HepG2 (cell line): ENCODE measurements around the gene OR13J1. TPM values are rescaled to one million over a fixed set of nuclear protein-coding genes. Genes with fewer than 3 reads are reported as not detected.

ENCODE experiments used
- CEBPG ChIP-seq: IDR thresholded peaks from 2 replicates; pipeline ENCODE4 v1.6.1; 2016
- FLYWCH1 ChIP-seq: sonication (generic); formaldehyde crosslinking; IDR thresholded peaks from 2 replicates; pipeline ENCODE4 v1.8.1; 2023; ENCODE audit warnings: mild to moderate bottlenecking, missing genetic modification reagents
- GABPA ChIP-seq, 2 experiments: IDR thresholded peaks; 2 replicates each; pipeline ENCODE4 v1.6.1; 2011 to 2016; ENCODE audit warnings: low read depth in 2 of 2, low read length in 1 of 2, missing biosample characterization in 1 of 2, missing genetic modification characterization in 1 of 2
- GATAD2A ChIP-seq: IDR thresholded peaks from 2 replicates; pipeline ENCODE4 v1.6.1; 2016
- HES4 ChIP-seq: sonication (generic); formaldehyde crosslinking; IDR thresholded peaks from 2 replicates; pipeline ENCODE4 v1.9.0; 2021; ENCODE audit warnings: mild to moderate bottlenecking, missing genetic modification reagents, borderline replicate concordance
- HNF4G ChIP-seq, 2 experiments: sonication (generic) in 1 of 2; formaldehyde crosslinking in 1 of 2; IDR thresholded peaks; 2 replicates each; pipeline versions ENCODE4 v1.4.0 to v1.6.1; 2011 to 2020; ENCODE audit warnings: borderline replicate concordance in 2 of 2, low read depth in 2 of 2, mild to moderate bottlenecking in 2 of 2, low read length in 1 of 2, missing genetic modification reagents in 1 of 2, moderate library complexity in 1 of 2
- KLF6 ChIP-seq: IDR thresholded peaks from 2 replicates; pipeline ENCODE4 v1.8.0; 2016; ENCODE audit warnings: missing biosample characterization, missing genetic modification reagents
- MTA3 ChIP-seq: sonication (generic); formaldehyde crosslinking; IDR thresholded peaks from 2 replicates; pipeline ENCODE4 v1.4.0; 2020; ENCODE audit warnings: missing genetic modification reagents
- NR2C2 ChIP-seq: sonication (generic); formaldehyde crosslinking; IDR thresholded peaks from 2 replicates; pipeline ENCODE4 v1.4.0; 2020; ENCODE audit warnings: missing genetic modification reagents, mild to moderate bottlenecking, moderate library complexity, borderline replicate concordance
- PPARG ChIP-seq: conservative IDR thresholded peaks from 2 replicates; pipeline ENCODE4 v1.6.1; 2016; ENCODE audit warnings: missing biosample characterization, missing genetic modification reagents
- RAD21 ChIP-seq: fragments of 450-650 bp; formaldehyde crosslinking; IDR thresholded peaks from 2 replicates; pipeline ENCODE4 v1.5.0; 2020; ENCODE audit warnings: mild to moderate bottlenecking
- TFDP1 ChIP-seq: IDR thresholded peaks from 2 replicates; pipeline ENCODE4 v1.6.1; 2016; ENCODE audit warnings: missing compliant biosample characterization, missing genetic modification reagents, borderline replicate concordance
- TGIF2 ChIP-seq: IDR thresholded peaks from 2 replicates; pipeline ENCODE4 v1.6.1; 2016; ENCODE audit warnings: control low read depth, missing compliant biosample characterization
- ZBTB21 ChIP-seq: sonication (generic); formaldehyde crosslinking; IDR thresholded peaks from 2 replicates; pipeline ENCODE4 v1.4.0; 2020; ENCODE audit warnings: missing genetic modification reagents
- ZFX ChIP-seq: sonication (generic); formaldehyde crosslinking; IDR thresholded peaks from 2 replicates; pipeline ENCODE4 v1.4.0; 2020; ENCODE audit warnings: mild to moderate bottlenecking, low read depth, missing genetic modification reagents, moderate library complexity
- ZNF33A ChIP-seq: sonication (generic); formaldehyde crosslinking; IDR thresholded peaks from 2 replicates; pipeline ENCODE4 v1.5.1; 2020; ENCODE audit warnings: missing genetic modification reagents, mild to moderate bottlenecking, moderate library complexity, borderline replicate concordance
- ZNF713 ChIP-seq: sonication (generic); formaldehyde crosslinking; IDR thresholded peaks from 2 replicates; pipeline ENCODE4 v1.4.0; 2020; ENCODE audit warnings: mild to moderate bottlenecking, missing genetic modification reagents
- ZNF740 ChIP-seq: sonication (generic); formaldehyde crosslinking; IDR thresholded peaks from 2 replicates; pipeline ENCODE4 v1.4.0; 2020; ENCODE audit warnings: missing genetic modification reagents
- polyA plus RNA-seq, 8 experiments: library from polyadenylated mRNA; depleted of rRNA in 3 of 8; stranded (reverse) in 7 of 8; unstranded in 1 of 8; fragments of >200 nt; fragmentation: Illumina TruSeq in 4 of 8; extraction: Trizol in 4 of 8; gene quantifications; 2 replicates each; pipeline versions ENCODE4 v1.2.1 to v1.2.3, GENCODE V29; 2011 to 2016; ENCODE audit warnings: low read depth in 4 of 8, missing spikeins in 1 of 8, mixed read lengths in 1 of 8; ENCODE audit not compliant: insufficient read depth in 1 of 8
- total RNA-seq, 5 experiments: library from RNA; depleted of rRNA; stranded (reverse); fragments of >200 nt; fragmentation: Illumina TruSeq; extraction: Trizol; gene quantifications; 2 replicates each; pipeline ENCODE4 v1.2.3, GENCODE V29; 2016; ENCODE audit warnings: low read depth in 1 of 5
- TF ChIP-seq, protein P1 (sequence below): IDR thresholded peaks from 2 replicates; pipeline ENCODE4 v1.6.1; 2016; ENCODE audit warnings: missing biosample characterization, missing genetic modification reagents, low read depth

The OR13J1 gene
- total and polyA plus RNA-seq, 2 of the 13 experiments (the other 11 are each of a cell fraction or from before 2014, with no cell fraction given) = not detected

DNA sequence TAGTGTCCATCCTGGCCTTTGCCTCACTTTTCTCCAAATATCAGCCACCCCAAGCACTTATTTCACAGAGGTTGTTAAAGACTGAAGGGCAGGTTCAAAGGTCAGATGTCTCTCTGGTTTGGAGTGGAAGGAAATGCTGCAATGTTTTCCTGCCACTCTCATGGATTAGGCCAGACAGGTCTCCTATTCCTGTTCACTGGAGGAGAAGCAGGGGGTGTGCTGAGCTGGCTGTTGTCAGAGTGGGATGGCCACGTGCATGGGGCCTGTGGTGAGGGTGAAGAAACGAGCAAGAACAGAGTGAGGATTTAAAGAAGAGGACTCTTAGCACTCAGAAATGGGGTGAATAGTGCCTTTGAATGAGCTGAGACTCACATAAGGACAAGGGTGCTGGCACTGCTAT lies 34.4 kb downstream of the OR13J1 start (continued):
- TF ChIP-seq, protein P1, sequence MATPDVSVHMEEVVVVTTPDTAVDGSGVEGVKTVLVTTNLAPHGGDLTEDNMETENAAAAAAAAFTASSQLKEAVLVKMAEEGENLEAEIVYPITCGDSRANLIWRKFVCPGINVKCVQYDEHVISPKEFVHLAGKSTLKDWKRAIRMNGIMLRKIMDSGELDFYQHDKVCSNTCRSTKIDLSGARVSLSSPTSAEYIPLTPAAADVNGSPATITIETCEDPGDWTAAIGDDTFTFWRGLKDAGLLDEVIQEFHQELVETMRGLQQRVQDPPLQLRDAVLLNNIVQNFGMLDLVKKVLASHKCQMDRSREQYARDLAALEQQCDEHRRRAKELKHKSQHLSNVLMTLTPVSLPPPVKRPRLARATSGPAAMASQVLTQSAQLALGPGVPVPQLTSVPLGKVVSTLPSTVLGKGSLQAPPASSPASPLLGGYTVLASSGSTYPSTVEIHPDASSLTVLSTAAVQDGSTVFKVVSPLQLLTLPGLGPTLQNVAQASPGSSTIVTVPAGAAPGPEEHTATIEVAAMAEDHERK (CRISPR knock-in tag) = no peak
- no peak for TF ChIP-seq MTA3 (CRISPR knock-in tag)
- 0 out of 2 replicates have a peak, but pooled peaks have one; percentile 33 for TF ChIP-seq TGIF2 (CRISPR knock-in tag)
- TF ChIP-seq NR2C2 (CRISPR knock-in tag) = peak; percentile 85
- no peak for TF ChIP-seq ZBTB21 (CRISPR knock-in tag)
- 0 out of 2 replicates have a peak, but pooled peaks have one; percentile 14 for TF ChIP-seq TFDP1
- TF ChIP-seq GATAD2A = 0 out of 2 replicates have a peak, but pooled peaks have one; percentile 33
- no peak for TF ChIP-seq ZNF713 (CRISPR knock-in tag)
- peak; percentile 39; the same call in 1 of the 2 replicates for TF ChIP-seq CEBPG
- no peak for TF ChIP-seq ZNF740 (CRISPR knock-in tag)
- TF ChIP-seq HES4 = 0 out of 2 replicates have a peak, but pooled peaks have one; percentile 24
- no peak; the same call in 1 of the 2 replicates for TF ChIP-seq HNF4G (IDR thresholded peaks at IDR 0.05; ENCODE audit: borderline replicate concordance, low read depth, low read length)
- 0 out of 2 replicates have a peak, but pooled peaks have one; percentile 53 for TF ChIP-seq HNF4G (CRISPR knock-in tag; IDR thresholded peaks at IDR 0.05; ENCODE audit: borderline replicate concordance, low read depth)
- TF ChIP-seq ZNF33A (CRISPR knock-in tag) = no peak
- peak; percentile 43; the same call in 1 of the 2 replicates for TF ChIP-seq ZFX (CRISPR knock-in tag)
- no peak for TF ChIP-seq FLYWCH1
- no peak for TF ChIP-seq KLF6 (CRISPR knock-in tag)
- peak; percentile 68; the same call in 1 of the 2 replicates for TF ChIP-seq PPARG (CRISPR knock-in tag)
- no peak for TF ChIP-seq RAD21 (CRISPR knock-in tag)
- TF ChIP-seq GABPA (IDR thresholded peaks at IDR 0.05; ENCODE audit: low read depth, low read length) = no peak
- TF ChIP-seq GABPA (CRISPR knock-in tag; IDR thresholded peaks at IDR 0.05; ENCODE audit: low read depth) = peak; percentile 35; the same call in 1 of the 2 replicates
